ENCODE data around the gene FERMT3.

GRCh38 chr11:64233913-64234586, 27.5 kb downstream of the FERMT3 start, which contains the start of gene VEGFB:
- TF ChIP-seq EZH2 (IDR thresholded peaks at IDR 0.05) (no peak), POLR2AphosphoS5 (IDR thresholded peaks at IDR 0.05; ENCODE audit: borderline replicate concordance, low read depth, low read length) (peak; percentile 36; the same call in 1 of the 2 replicates)
